Neural progenitor cell (in vitro differentiated cells): ENCODE measurements around the gene CDX2. TPM values are rescaled to one million over a fixed set of nuclear protein-coding genes. Genes with fewer than 3 reads are reported as not detected.

ENCODE experiments used
- DNase-seq: peaks from one replicate; pipeline ENCODE4 v3.0.0-alpha.2; 2016; ENCODE audit warnings: low spot score
- H2AFZ ChIP-seq: fragments of 200-600 bp; sonication (generic); replicated peaks from 2 replicates; pipeline ENCODE4 v1.6.1; 2016; ENCODE audit warnings: antibody characterized with exemption
- H3F3A ChIP-seq: fragments of 200-600 bp; sonication (generic); 2 replicates; pipeline ENCODE4 v1.6.1; 2016; ENCODE audit warnings: antibody characterized with exemption, low read depth
- H3K27ac ChIP-seq: fragments of 200-600 bp; sonication (generic); 2 replicates; pipeline ENCODE4 v1.5.1; 2016; ENCODE audit warnings: mild to moderate bottlenecking
- H3K27me3 ChIP-seq: fragments of 200-600 bp; sonication (generic); 2 replicates; pipeline ENCODE4 v1.6.1; 2016; ENCODE audit warnings: mild to moderate bottlenecking, moderate library complexity
- H3K36me3 ChIP-seq: fragments of 200-600 bp; sonication (generic); 2 replicates; pipeline ENCODE4 v1.5.1; 2016
- H3K4me1 ChIP-seq: fragments of 200-600 bp; sonication (generic); 2 replicates; pipeline ENCODE4 v1.6.1; 2016; ENCODE audit warnings: mixed run types
- H3K4me2 ChIP-seq: fragments of 200-600 bp; sonication (generic); 2 replicates; pipeline ENCODE4 v1.6.1; 2016
- H3K4me3 ChIP-seq: fragments of 200-600 bp; sonication (generic); 2 replicates; pipeline ENCODE4 v1.5.1; 2016
- H3K79me2 ChIP-seq: fragments of 200-600 bp; sonication (generic); 2 replicates; pipeline ENCODE4 v1.6.1; 2016; ENCODE audit warnings: low read depth
- H3K9ac ChIP-seq: fragments of 200-600 bp; sonication (generic); 2 replicates; pipeline ENCODE4 v1.6.1; 2016
- H3K9me3 ChIP-seq: fragments of 200-600 bp; sonication (generic); 2 replicates; pipeline ENCODE4 v1.5.1; 2016; ENCODE audit warnings: low read depth
- H4K20me1 ChIP-seq: fragments of 200-600 bp; sonication (generic); 2 replicates; pipeline ENCODE4 v1.6.1; 2016; ENCODE audit warnings: low read depth
- H3K27ac Mint-ChIP-seq: 3 replicates; pipeline ENCODE4 v1.8.0; 2021; ENCODE audit warnings: mixed read lengths
- H3K27me3 Mint-ChIP-seq: 2 replicates; pipeline ENCODE4 v1.8.0; 2022; ENCODE audit warnings: low read depth, mild to moderate bottlenecking, inconsistent platforms, moderate library complexity, mixed read lengths; ENCODE audit not compliant: insufficient read depth
- H3K36me3 Mint-ChIP-seq: 3 replicates; pipeline ENCODE4 v1.8.0; 2021; ENCODE audit warnings: mixed read lengths
- H3K4me1 Mint-ChIP-seq: 3 replicates; pipeline ENCODE4 v1.8.0; 2021; ENCODE audit warnings: mixed read lengths
- H3K4me3 Mint-ChIP-seq: 3 replicates; pipeline ENCODE4 v1.8.0; 2021; ENCODE audit warnings: mild to moderate bottlenecking, moderate library complexity, mixed read lengths
- H3K9me3 Mint-ChIP-seq: 3 replicates; pipeline ENCODE4 v1.8.0; 2020; ENCODE audit warnings: mixed read lengths
- CTCF ChIP-seq: fragments of 200-600 bp; sonication (generic); IDR thresholded peaks from 2 replicates; pipeline ENCODE4 v1.5.1; 2017; ENCODE audit warnings: antibody characterized with exemption, mild to moderate bottlenecking
- EZH2 ChIP-seq: fragments of 200-600 bp; sonication (generic); IDR thresholded peaks from 2 replicates; pipeline ENCODE4 v1.6.1; 2017; ENCODE audit warnings: antibody characterized with exemption, mild to moderate bottlenecking, moderate library complexity
- EZH2phosphoT487 ChIP-seq: fragments of 200-600 bp; sonication (generic); IDR thresholded peaks from 2 replicates; pipeline ENCODE4 v1.6.1; 2017; ENCODE audit warnings: antibody characterized with exemption
- total RNA-seq: library from RNA; depleted of rRNA; stranded (reverse); fragments of >200 nt; gene quantifications from 2 replicates; pipeline ENCODE4 v1.2.3, GENCODE V29; 2015; ENCODE audit warnings: low replicate concordance

CDX2 gene
- total RNA-seq, 1 donor from 2014 or later, result not detected

GRCh38 chr13:27988520-27988919 lies 19.4 kb upstream of the CDX2 start, which contains the start of gene URAD:
URAD (minus strand) TSS chr13:27988693; CDS start chr13:27988637, 56 bp downstream.
- no peak within 1 kb of the TSS for H3K27ac ChIP-seq
- no peaks in the 10 kb centered on the region for H3K9me3 Mint-ChIP-seq
- H3K4me3 ChIP-seq, result no peak within 1 kb of the TSS
- no peak within 1 kb of the TSS for H2AFZ ChIP-seq
- no peaks in the 10 kb centered on the region for H3F3A ChIP-seq
- no peak for DNase-seq
- no peaks in the 10 kb centered on the region for H3K36me3 ChIP-seq
- no peaks in the 10 kb centered on the region for H3K9me3 ChIP-seq
- H3K4me1 ChIP-seq, result no peaks in the 10 kb centered on the region
- H4K20me1 ChIP-seq, result peaks cover 6% of the 10 kb centered on the region
- no peak within 1 kb of the TSS for H3K4me2 ChIP-seq
- H3K27me3 ChIP-seq, result peaks cover 91% of the 10 kb centered on the region
- no peak within 1 kb of the TSS for H3K9ac ChIP-seq
- no peak within 1 kb of the TSS for H3K27ac Mint-ChIP-seq
- TF ChIP-seq EZH2phosphoT487 (no peak), EZH2 (no peak)
- no peak within 1 kb of the TSS for H3K4me3 Mint-ChIP-seq
- no peaks in the 10 kb centered on the region for H3K4me1 Mint-ChIP-seq
- peaks cover 26% of the 10 kb centered on the region for H3K27me3 Mint-ChIP-seq
- H3K79me2 ChIP-seq, result no peaks in the 10 kb centered on the region
- H3K36me3 Mint-ChIP-seq, result no peaks in the 10 kb centered on the region

GRCh38 chr13:27985600-27985999 lies 16.5 kb upstream of the CDX2 start:
- Histone ChIP-seq H4K20me1 (peaks cover 34% of the 10 kb centered on the region), H3K9me3 (no peaks in the 10 kb centered on the region), H3K4me1 (no peaks in the 10 kb centered on the region), H3K36me3 (no peaks in the 10 kb centered on the region), H3K79me2 (no peaks in the 10 kb centered on the region), H3K27me3 (peaks cover 100% of the 10 kb centered on the region), H3K4me2 (no peak overlapping the region), H3F3A (no peaks in the 10 kb centered on the region), H2AFZ (no peak overlapping the region), H3K4me3 (no peak overlapping the region), H3K27ac (no peak overlapping the region), H3K9ac (no peak overlapping the region)
- Mint-ChIP-seq H3K4me1 (no peaks in the 10 kb centered on the region), H3K27me3 (peaks cover 53% of the 10 kb centered on the region), H3K27ac (no peak overlapping the region), H3K36me3 (no peaks in the 10 kb centered on the region), H3K9me3 (no peaks in the 10 kb centered on the region), H3K4me3 (no peak overlapping the region)
- TF ChIP-seq CTCF (no peak), EZH2phosphoT487 (no peak), EZH2 (no peak)
- DNase-seq, result no peak

GRCh38 chr13:27982361-27982760 lies 13.2 kb upstream of the CDX2 start:
- H3K9me3 ChIP-seq, result no peaks in the 10 kb centered on the region
- no peaks in the 10 kb centered on the region for H3K79me2 ChIP-seq
- no peak overlapping the region for H3K27ac ChIP-seq
- no peaks in the 10 kb centered on the region for H3K4me1 ChIP-seq
- no peak for TF ChIP-seq CTCF
- TF ChIP-seq EZH2, result no peak
- no peak for TF ChIP-seq EZH2phosphoT487
- no peaks in the 10 kb centered on the region for H3K36me3 ChIP-seq
- peaks cover 2% of the 10 kb centered on the region for H3K4me1 Mint-ChIP-seq
- peaks cover 63% of the 10 kb centered on the region for H4K20me1 ChIP-seq
- H3K27me3 Mint-ChIP-seq, result peaks cover 65% of the 10 kb centered on the region
- no peak overlapping the region for H3K27ac Mint-ChIP-seq
- peaks cover 100% of the 10 kb centered on the region for H3K27me3 ChIP-seq
- H3F3A ChIP-seq, result peaks cover 14% of the 10 kb centered on the region
- no peaks in the 10 kb centered on the region for H3K9me3 Mint-ChIP-seq
- no peak overlapping the region for H3K9ac ChIP-seq
- no peak overlapping the region for H3K4me3 Mint-ChIP-seq
- no peaks in the 10 kb centered on the region for H3K36me3 Mint-ChIP-seq
- H2AFZ ChIP-seq, result no peak overlapping the region
- DNase-seq, result no peak
- H3K4me2 ChIP-seq, result no peak overlapping the region
- H3K4me3 ChIP-seq, result no peak overlapping the region

- no peaks in the 10 kb centered on the region for H3K36me3 ChIP-seq
- H3K4me3 Mint-ChIP-seq, result no peak overlapping the region
- H3K4me1 Mint-ChIP-seq, result peaks cover 2% of the 10 kb centered on the region
- no peaks in the 10 kb centered on the region for H3K36me3 Mint-ChIP-seq
- no peaks in the 10 kb centered on the region for H3K79me2 ChIP-seq
- no peak overlapping the region for H2AFZ ChIP-seq
- H3K9me3 Mint-ChIP-seq, result no peaks in the 10 kb centered on the region
- no peak for DNase-seq
- no peak overlapping the region for H3K27ac Mint-ChIP-seq
- H4K20me1 ChIP-seq, result peaks cover 75% of the 10 kb centered on the region
- peaks cover 26% of the 10 kb centered on the region for H3F3A ChIP-seq
- H3K4me3 ChIP-seq, result no peak overlapping the region
- no peak overlapping the region for H3K27ac ChIP-seq
- TF ChIP-seq CTCF (no peak), EZH2 (no peak), EZH2phosphoT487 (no peak)
- H3K4me2 ChIP-seq, result no peak overlapping the region
- no peaks in the 10 kb centered on the region for H3K9me3 ChIP-seq
- peaks cover 100% of the 10 kb centered on the region for H3K27me3 ChIP-seq
- H3K9ac ChIP-seq, result no peak overlapping the region
- H3K27me3 Mint-ChIP-seq, result peaks cover 70% of the 10 kb centered on the region
- no peaks in the 10 kb centered on the region for H3K4me1 ChIP-seq
Observed at GRCh38 chr13:27981006-27981708, 12.0 kb upstream of the CDX2 start.
